GM19023 (cell line): ENCODE data around the gene ULBP2.
"Not testable (repeated sequence)": the region's sequence is repeated elsewhere in the genome, so short reads cannot be mapped to it uniquely, and the experiment has no call there.

Experiments
- ATAC-seq: cut with Tn5 transposase; IDR thresholded peaks from one replicate; pipeline ENCODE4 v1.9.1; 2021; ENCODE audit warnings: mild to moderate bottlenecking, moderate library complexity; ENCODE audit not compliant: unreplicated experiment

The ULBP2 gene

GRCh38 chr6:149965194-149966020, 23.6 kb downstream of the ULBP2 start:
- ATAC-seq, result no peak

DNA sequence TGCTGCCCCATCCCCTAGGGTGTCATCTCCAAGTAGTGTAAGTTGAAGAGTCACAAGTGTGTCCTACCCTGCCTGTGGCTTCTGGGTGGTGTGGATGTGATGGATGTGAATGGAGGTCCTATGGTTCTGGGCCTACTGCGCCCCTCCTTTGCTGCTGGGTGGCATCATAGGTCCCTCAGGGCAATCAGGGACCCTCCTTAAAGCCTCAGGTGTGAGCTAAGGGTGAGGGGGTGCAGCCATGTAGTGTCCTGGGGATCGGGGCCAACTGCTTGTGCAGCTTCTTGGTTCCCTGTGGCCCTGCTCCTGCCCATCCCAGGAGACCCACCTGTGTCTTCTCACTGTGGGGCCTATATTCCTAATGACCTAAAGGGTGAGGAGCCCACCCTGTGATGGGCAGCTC, 24.5 kb downstream of the ULBP2 start:
- not testable (repeated sequence) for ATAC-seq

- no peak for ATAC-seq
These were observed 25.8 kb downstream of the ULBP2 start for GRCh38 chr6:149967591-149967990.

GRCh38 chr6:149967999-149968398, 26.2 kb downstream of the ULBP2 start:
- not testable (repeated sequence) for ATAC-seq

GRCh38 chr6:149968909-149969308, 27.1 kb downstream of the ULBP2 start:
- not testable (repeated sequence) for ATAC-seq

DNA sequence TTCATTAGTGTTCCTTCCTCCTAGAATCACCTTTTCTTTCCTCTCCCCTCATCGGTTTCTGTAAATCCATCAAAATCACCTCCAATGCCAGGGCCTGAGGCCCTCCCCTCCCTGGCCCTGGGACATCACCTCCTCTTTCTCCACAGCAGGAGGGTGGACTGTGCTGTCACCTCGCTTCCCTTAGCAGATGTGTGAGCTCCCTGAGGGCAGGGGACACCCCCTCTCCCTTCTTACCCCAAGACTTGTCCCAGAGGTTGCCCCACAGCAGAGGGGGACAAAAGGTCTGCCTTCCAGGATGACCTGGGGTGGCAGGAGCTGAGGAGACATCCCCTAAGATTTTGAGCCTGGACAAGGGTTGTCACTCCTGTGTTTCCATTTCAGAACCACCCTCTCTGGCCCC, 27.8 kb downstream of the ULBP2 start:
- no peak for ATAC-seq

- ATAC-seq, result not testable (repeated sequence)
These were observed 32.6 kb downstream of the ULBP2 start for GRCh38 chr6:149974394-149974793.

- no peak for ATAC-seq
These were observed 33.0 kb downstream of the ULBP2 start for GRCh38 chr6:149974825-149975224.

DNA sequence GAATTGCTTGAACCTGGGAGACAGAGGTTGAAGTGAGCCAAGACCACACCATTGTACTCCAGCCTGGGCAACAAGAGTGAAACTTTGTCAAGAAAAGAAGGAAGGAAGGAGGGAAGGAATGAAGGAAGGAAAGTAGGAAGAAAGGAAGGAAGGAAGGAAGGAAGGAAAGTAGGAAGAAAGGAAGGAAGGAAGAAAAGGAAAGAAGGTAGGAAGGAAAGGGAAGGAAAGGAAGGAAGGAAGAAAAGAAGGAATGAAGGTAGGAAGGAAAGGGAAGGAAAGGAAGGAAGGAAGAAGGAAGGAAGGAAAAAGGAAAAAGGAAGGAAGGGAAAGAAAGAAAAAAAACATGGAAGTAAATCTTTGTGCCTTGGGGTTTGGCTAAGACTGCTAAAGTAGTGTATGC, 33.6 kb downstream of the ULBP2 start:
- no peak for ATAC-seq

DNA sequence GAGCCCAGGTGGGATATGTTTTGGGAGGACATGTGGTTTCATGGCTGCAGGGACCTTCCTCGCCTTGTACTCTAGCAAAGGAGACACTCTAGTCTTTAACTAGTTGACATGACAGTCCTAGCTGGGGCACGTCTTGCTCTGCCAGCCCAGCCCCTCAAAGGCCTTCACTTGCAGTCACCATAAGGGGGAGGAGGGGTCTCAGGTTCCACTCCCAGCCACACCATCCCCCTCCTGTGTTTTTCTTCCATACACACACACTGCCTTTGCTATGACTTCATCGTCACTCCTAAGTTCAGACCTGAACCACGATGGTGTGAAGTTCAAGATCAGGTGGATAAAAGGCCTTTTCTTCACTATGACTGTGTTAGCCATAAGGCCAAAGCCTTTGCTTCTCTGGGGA, 35.4 kb downstream of the ULBP2 start:
- ATAC-seq, result no peak

DNA sequence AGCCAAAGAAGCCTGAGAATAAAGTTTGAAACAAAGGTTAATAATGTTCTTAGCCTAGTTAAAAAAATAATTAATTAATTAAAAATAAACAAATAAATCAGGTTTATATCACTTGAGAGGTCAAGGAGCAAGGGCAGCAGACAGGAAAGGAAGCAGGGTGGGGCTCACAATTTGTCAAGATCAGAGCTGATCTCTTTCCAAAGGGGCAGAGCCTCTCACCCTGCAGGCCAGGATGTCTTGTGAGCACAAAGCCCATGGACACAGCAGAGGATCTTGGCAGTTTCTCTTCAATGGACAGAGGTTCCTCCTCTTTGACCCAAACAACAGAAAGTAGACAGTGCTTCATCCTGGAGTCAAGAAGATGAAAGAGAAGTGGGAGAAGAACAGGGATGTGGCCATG, 36.8 kb downstream of the ULBP2 start:
- ATAC-seq, result no peak

- ATAC-seq, result no peak
These were observed 37.5 kb downstream of the ULBP2 start for GRCh38 chr6:149979293-149979692.

- no peak for ATAC-seq
These were observed 41.3 kb downstream of the ULBP2 start for GRCh38 chr6:149983145-149983544.

DNA sequence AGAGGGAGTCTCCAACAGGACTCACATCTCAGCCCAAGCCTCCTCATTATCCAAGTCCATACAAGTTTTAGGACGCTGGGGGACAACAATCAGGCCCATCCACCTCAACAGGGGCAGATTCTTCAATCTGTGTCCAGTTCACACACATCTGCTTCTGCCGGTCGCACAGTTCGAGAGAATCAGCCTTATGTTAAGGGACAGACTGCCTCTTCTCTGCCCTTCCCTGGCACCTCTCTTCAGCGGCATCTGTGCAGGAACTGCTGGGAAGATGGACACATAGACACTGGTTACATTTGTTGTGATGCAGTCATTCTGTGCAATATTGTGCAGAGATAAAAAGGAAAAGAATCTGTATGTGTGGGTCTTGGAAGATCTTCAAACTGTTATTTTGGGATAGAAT, 43.0 kb downstream of the ULBP2 start:
- no peak for ATAC-seq

GRCh38 chr6:149985481-149985937, 43.7 kb downstream of the ULBP2 start:
- ATAC-seq, result no peak

DNA sequence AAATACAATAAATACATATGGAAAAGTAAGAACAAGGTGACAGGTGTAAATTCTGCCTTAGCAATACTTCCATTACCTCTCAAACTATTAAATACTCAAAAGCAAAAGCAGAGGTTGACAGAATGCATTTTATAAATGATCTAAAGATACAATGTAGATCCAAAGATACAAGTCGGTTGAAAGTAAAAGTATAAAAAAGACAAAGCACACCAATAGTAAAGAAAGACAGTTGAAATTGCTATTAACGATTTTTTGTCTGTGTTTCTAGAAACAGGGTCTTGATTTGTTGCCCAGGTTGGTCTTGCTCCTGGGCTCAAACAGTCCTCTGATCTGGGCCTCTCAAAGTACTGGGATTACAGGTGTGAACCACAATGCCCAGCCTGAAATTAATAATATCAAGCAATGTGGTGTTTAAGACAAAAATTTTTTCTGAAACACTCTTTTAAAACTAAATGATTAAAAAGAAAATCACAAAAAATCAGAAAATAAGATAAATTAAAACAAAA, 45.8 kb downstream of the ULBP2 start:
- no peak for ATAC-seq

- no peak for ATAC-seq
These were observed 46.9 kb downstream of the ULBP2 start for GRCh38 chr6:149988550-149989346.

- ATAC-seq, result no peak
These were observed 48.4 kb downstream of the ULBP2 start for GRCh38 chr6:149990212-149990660.

- ATAC-seq, result no peak
These were observed 49.1 kb downstream of the ULBP2 start for GRCh38 chr6:149990661-149991471.

DNA sequence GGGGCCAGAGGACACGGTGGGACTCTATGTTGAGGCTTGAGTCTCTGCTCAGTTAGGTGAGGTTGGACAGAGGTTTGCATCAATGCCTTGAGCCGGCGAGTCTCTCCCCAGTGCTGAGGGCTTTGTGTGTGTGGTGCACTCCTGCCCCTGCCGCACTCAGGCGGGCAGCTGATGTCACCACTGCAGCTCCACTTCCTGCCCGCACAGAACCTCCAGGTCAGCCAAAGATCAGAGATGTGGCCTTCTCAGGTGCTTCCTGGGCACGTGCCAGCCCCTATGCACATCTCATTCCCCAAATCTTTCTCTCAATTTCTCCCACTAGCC, 49.6 kb downstream of the ULBP2 start:
- ATAC-seq, result not testable (repeated sequence)

DNA sequence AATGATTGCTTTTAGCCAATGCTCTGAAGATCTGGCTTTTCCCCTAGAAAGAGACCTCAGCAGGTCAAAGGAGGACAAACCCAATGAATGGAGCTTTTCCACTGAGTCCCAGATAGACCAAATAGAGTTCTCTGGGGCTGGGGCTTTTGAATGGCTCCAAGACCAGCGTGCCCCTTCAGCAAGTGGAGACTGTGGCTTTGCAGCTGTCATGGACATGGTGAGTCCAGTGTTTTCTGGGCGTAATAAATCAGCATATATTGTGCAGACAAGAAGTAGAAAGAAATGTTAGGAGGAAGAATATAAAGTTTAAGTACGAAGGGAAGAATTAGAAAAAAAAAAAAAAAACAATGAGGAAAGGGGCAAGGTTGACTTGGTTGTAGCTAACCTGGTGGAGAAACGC, 50.0 kb downstream of the ULBP2 start:
- ATAC-seq, result no peak
